H1 (cell line): ENCODE results near the gene CNNM1. TPM values are rescaled to one million over a fixed set of nuclear protein-coding genes. Genes with fewer than 3 reads are reported as not detected.

Experiments used
- CTCF ChIA-PET: fragments of 300-600 bp; sonication (Branson Sonifier 250); formaldehyde crosslinking; loops from one replicate; lab custom pipeline; 2021; ENCODE audit not compliant: partially characterized antibody; lab: Charles Lee
- POLR2A ChIA-PET: fragments of 300-600 bp; sonication (Branson Sonifier 250); formaldehyde crosslinking; loops from one replicate; lab custom pipeline; 2021; ENCODE audit warnings: inconsistent platforms; ENCODE audit not compliant: partially characterized antibody; lab: Charles Lee
- DNase-seq, 2 experiments: peaks; one replicate each; pipeline versions ENCODE4 v3.0.0 to v3.0.0-alpha.2; 2010 to 2022; ENCODE audit warnings: low spot score in 2 of 2, low read depth in 1 of 2, mixed read lengths in 1 of 2
- FAIRE-seq: peaks from 2 replicates; lab custom pipeline; 2011; peaks lifted over from hg19 to GRCh38; lab: Jason Lieb, UNC
- H2AFZ ChIP-seq: 2 replicates; pipeline ENCODE4 v1.8.1; 2012; ENCODE audit warnings: low read length, inconsistent platforms
- H2AK5ac ChIP-seq: 2 replicates; pipeline ENCODE4 v1.6.1; 2013; ENCODE audit warnings: low read depth, low read length
- H2BK120ac ChIP-seq: replicated peaks from 2 replicates; pipeline ENCODE3; 2013; ENCODE audit warnings: low read depth, low read length, inconsistent platforms
- H2BK12ac ChIP-seq: 2 replicates; pipeline ENCODE4 v1.6.1; 2013; ENCODE audit warnings: low read depth, low read length
- H2BK15ac ChIP-seq: 2 replicates; pipeline ENCODE4 v1.6.1; 2013; ENCODE audit warnings: low read length
- H2BK20ac ChIP-seq: 2 replicates; pipeline ENCODE4 v1.6.1; 2013; ENCODE audit warnings: low read length
- H2BK5ac ChIP-seq: 2 replicates; pipeline ENCODE4 v1.6.1; 2013; ENCODE audit warnings: low read depth, low read length
- H3K14ac ChIP-seq: 2 replicates; pipeline ENCODE4 v1.6.1; 2013; ENCODE audit warnings: inconsistent platforms; ENCODE audit not compliant: insufficient read length
- H3K18ac ChIP-seq: 2 replicates; pipeline ENCODE4 v1.6.1; 2013; ENCODE audit warnings: low read length; ENCODE audit errors: extremely low read depth
- H3K23ac ChIP-seq: 2 replicates; pipeline ENCODE4 v1.6.1; 2013; ENCODE audit warnings: inconsistent platforms; ENCODE audit not compliant: insufficient read length
- H3K23me2 ChIP-seq: 2 replicates; pipeline ENCODE4 v1.6.1; 2013; ENCODE audit warnings: low read depth, low read length
- H3K27ac ChIP-seq: 2 replicates; pipeline ENCODE4 v1.6.1; 2011; ENCODE audit warnings: low read depth, low read length, inconsistent platforms
- H3K27me3 ChIP-seq, 4 experiments: replicated peaks in 1 of 4; 1 replicate in 1 of 4; 2 replicates in 3 of 4; pipeline versions ENCODE4 v1.6.1 to v1.8.1; 2011 to 2013; ENCODE audit warnings: low read length in 3 of 4, mild to moderate bottlenecking in 3 of 4, inconsistent platforms in 2 of 4, mixed read lengths in 2 of 4, moderate library complexity in 1 of 4; ENCODE audit not compliant: control insufficient read depth in 3 of 4, insufficient read depth in 3 of 4; ENCODE audit errors: extremely low read depth in 1 of 4
- H3K36me3 ChIP-seq, 4 experiments: 2 replicates each; pipeline versions ENCODE4 v1.6.1 to v1.8.1; 2011 to 2013; ENCODE audit warnings: mild to moderate bottlenecking in 4 of 4, low read length in 3 of 4, moderate library complexity in 2 of 4, control low read depth in 1 of 4, inconsistent platforms in 1 of 4; ENCODE audit not compliant: insufficient read depth in 4 of 4, control insufficient read depth in 2 of 4
- H3K4ac ChIP-seq: replicated peaks from 2 replicates; pipeline ENCODE3; 2013; ENCODE audit warnings: low read length, low read depth, mixed read lengths, inconsistent platforms; ENCODE audit not compliant: insufficient read length
- H3K4me1 ChIP-seq, 4 experiments: replicated peaks in 1 of 4; 1 replicate in 1 of 4; 2 replicates in 3 of 4; pipeline versions ENCODE4 v1.6.1 to v1.8.1; 2011 to 2013; ENCODE audit warnings: low read length in 3 of 4, inconsistent platforms in 2 of 4, mixed read lengths in 1 of 4; ENCODE audit not compliant: insufficient read depth in 4 of 4, control insufficient read depth in 3 of 4
- H3K4me2 ChIP-seq, 2 experiments: 2 replicates each; pipeline versions ENCODE4 v1.6.1 to v1.8.1; 2011 to 2013; ENCODE audit warnings: low read depth in 2 of 2, low read length in 2 of 2, control low read depth in 1 of 2, inconsistent platforms in 1 of 2, mild to moderate bottlenecking in 1 of 2; ENCODE audit not compliant: insufficient read depth in 1 of 2
- H3K4me3 ChIP-seq, 4 experiments: fragments of 200-600, 300-600 bp in 1 of 4; sonication (generic), shearing (Covaris generic), sonication (Bioruptor Twin) in 1 of 4; 2 replicates each; pipeline versions ENCODE4 v1.5.1 to v1.8.1; 2011 to 2016; ENCODE audit warnings: low read length in 4 of 4, low read depth in 3 of 4, control low read depth in 2 of 4, inconsistent platforms in 2 of 4, mild to moderate bottlenecking in 2 of 4, mixed read lengths in 1 of 4, moderate library complexity in 1 of 4; ENCODE audit not compliant: insufficient read depth in 2 of 4; ENCODE audit errors: extremely low read depth in 1 of 4
- H3K56ac ChIP-seq: replicated peaks from 2 replicates; pipeline ENCODE3; 2013; ENCODE audit warnings: low read depth, mild to moderate bottlenecking, mixed read lengths, low read length, inconsistent platforms; ENCODE audit not compliant: insufficient read length
- H3K79me1 ChIP-seq: 2 replicates; pipeline ENCODE4 v1.6.1; 2013; ENCODE audit warnings: low read depth, low read length, control low read depth
- H3K79me2 ChIP-seq, 2 experiments: 2 replicates each; pipeline versions ENCODE4 v1.6.1 to v1.8.1; 2012 to 2013; ENCODE audit warnings: low read length in 2 of 2, mild to moderate bottlenecking in 2 of 2, inconsistent platforms in 1 of 2; ENCODE audit not compliant: insufficient read depth in 2 of 2, control insufficient read depth in 1 of 2
- H3K9ac ChIP-seq, 4 experiments: replicated peaks in 1 of 4; 1 replicate in 1 of 4; 2 replicates in 3 of 4; pipeline versions ENCODE4 v1.6.1 to v1.8.1; 2011 to 2013; ENCODE audit warnings: low read depth in 3 of 4, low read length in 3 of 4, control low read depth in 2 of 4, mild to moderate bottlenecking in 2 of 4, moderate library complexity in 2 of 4, inconsistent platforms in 1 of 4; ENCODE audit errors: extremely low read depth in 1 of 4
- H3K9me3 ChIP-seq, 2 experiments: 2 replicates each; pipeline versions ENCODE4 v1.6.1 to v1.8.1; 2012 to 2013; ENCODE audit warnings: mild to moderate bottlenecking in 2 of 2, moderate library complexity in 2 of 2, control low read depth in 1 of 2, inconsistent platforms in 1 of 2, low read depth in 1 of 2, low read length in 1 of 2, mixed read lengths in 1 of 2; ENCODE audit not compliant: insufficient read depth in 2 of 2
- H4K20me1 ChIP-seq, 2 experiments: replicated peaks in 1 of 2; 2 replicates each; pipeline versions ENCODE3 to v1.8.1; 2011 to 2013; ENCODE audit warnings: inconsistent platforms in 2 of 2, low read length in 2 of 2, mild to moderate bottlenecking in 1 of 2; ENCODE audit not compliant: insufficient read depth in 2 of 2, control insufficient read depth in 1 of 2
- H4K5ac ChIP-seq: 2 replicates; pipeline ENCODE4 v1.6.1; 2013; ENCODE audit warnings: low read length, low read depth, mixed read lengths, inconsistent platforms; ENCODE audit not compliant: insufficient read length
- H4K8ac ChIP-seq: 2 replicates; pipeline ENCODE4 v1.8.0; 2013; ENCODE audit warnings: mild to moderate bottlenecking, moderate library complexity, low read length, inconsistent platforms; ENCODE audit not compliant: insufficient read depth; ENCODE audit errors: extremely low read depth
- H4K91ac ChIP-seq: replicated peaks from 2 replicates; pipeline ENCODE3; 2013; ENCODE audit warnings: low read length, mixed read lengths, inconsistent platforms; ENCODE audit not compliant: insufficient read length
- CBX5 ChIP-seq: fragments of 300-800, 300-1000 bp; sonication (generic); IDR thresholded peaks from 2 replicates; pipeline ENCODE4 v1.7.1; 2016; ENCODE audit warnings: antibody characterized with exemption, low read length, low read depth
- WGBS, 2 experiments: shearing (Covaris generic) in 1 of 2; methylation state at CpG; one replicate each; pipeline versions ENCODE4 v1.1.6 to v1.1.7; 2013 to 2015; ENCODE audit warnings: low lambda C conversion rate in 2 of 2, mixed read lengths in 2 of 2, inconsistent platforms in 1 of 2, low coverage in 1 of 2, missing lambda C conversion rate in 1 of 2; ENCODE audit not compliant: insufficient replicate concordance in 2 of 2, insufficient coverage in 1 of 2, insufficient read length in 1 of 2; ENCODE audit errors: extremely low coverage in 1 of 2, missing lambda C conversion rate in 1 of 2; 5-methylcytosine and 5-hydroxymethylcytosine counted together
- polyA plus RNA-seq, 7 experiments: library from polyadenylated mRNA; depleted of rRNA in 3 of 7; stranded (reverse) in 5 of 7; unstranded in 2 of 7; fragments of >200 nt in 5 of 7; fragments of 200-250 nt in 2 of 7; gene quantifications; 1 replicate in 5 of 7; 2 replicates in 1 of 7; 4 replicates in 1 of 7; pipeline versions ENCODE4 v1.2.1 to v1.2.3, GENCODE V29; 2011 to 2013; ENCODE audit warnings: missing spikeins in 2 of 7, mixed read lengths in 2 of 7
- total RNA-seq: library from RNA; stranded (reverse); fragmentation: NEBNext Ultra II Directional; extraction: Animal tissue kit (Norgen Biotek cat#: 25700); gene quantifications from 2 replicates; pipeline ENCODE4 v1.2.1, GENCODE V29; 2021

Gene CNNM1
- total and polyA plus RNA-seq, 2 of the 8 experiments (the other 6 are each of a cell fraction or from before 2014, with no cell fraction given), result 0.74 to 0.92 TPM

- Histone ChIP-seq H4K91ac (no peak overlapping the region), H4K8ac (no peak overlapping the region), H3K23me2 (no peaks in the 10 kb centered on the region), H3K79me1 (peaks cover 5% of the 10 kb centered on the region; the same call in 1 of the 2 replicates), H2AFZ (no peak overlapping the region), H2BK12ac (no peak overlapping the region), H3K27me3 (no peaks in the 10 kb centered on the region), H3K23ac (no peak overlapping the region), H2AK5ac (no peak overlapping the region), H3K14ac (no peak overlapping the region), H3K4ac (no peak overlapping the region), H3K9ac (no peak overlapping the region), H3K56ac (no peak overlapping the region), H2BK20ac (no peak overlapping the region), H3K79me2 (no peaks in the 10 kb centered on the region), H3K4me2 (no peak overlapping the region), H3K36me3 (peaks cover under 1 to 3% (median 2%) of the 10 kb centered on the region in 4 experiments; a peak in 4 of 8 replicates), H3K4me3 (no peak overlapping the region), H2BK120ac (no peak overlapping the region), H3K4me1 (no peaks in the 10 kb centered on the region), H2BK15ac (no peak overlapping the region), H3K9me3 (no peaks in the 10 kb centered on the region), H2BK5ac (no peak overlapping the region), H3K18ac (no peak overlapping the region), H4K5ac (no peak overlapping the region), H4K20me1 (peaks cover 0 to 4% of the 10 kb centered on the region in 2 experiments), H3K27ac (no peak overlapping the region)
- 98% methylated on average over 2 of the region's 2 CpGs; no CpG with 5 or more reads in 1 of the 2 experiments for WGBS, 2 experiments
- POLR2A ChIA-PET, result interaction anchor here (1.4 to 2.2 kb wide), 3 partner anchors 13 to 19 kb away, joined by 3 to 6 read pairs (median 4); partner anchors contain the start of gene GOT1
- CTCF ChIA-PET, result interaction anchor here (0.7 to 2.4 kb wide), 8 partner anchors 10 to 124 kb away, joined by 3 to 9 read pairs (median 4); no protein-coding TSS in a partner anchor
- DNase-seq, result no peak
- TF ChIP-seq CBX5, result no peak
- no peak for FAIRE-seq
These were observed 82.4 kb downstream of the CNNM1 start for GRCh38 chr10:99411546-99411945.
